Ammon's horn (tissue), 1 donor: ENCODE data around the gene HES2.
A peak's percentile ranks its signal among the peaks of the same experiment; 100 is the strongest.
"Not testable (repeated sequence)": the region's sequence is repeated elsewhere in the genome, so short reads cannot be mapped to it uniquely, and the experiment has no call there.

Experiments used
- DNase-seq: peaks from one replicate; pipeline ENCODE4 v3.0.0-alpha.2; 2016; ENCODE audit warnings: low spot score

HES2 gene

GRCh38 chr1:6417961-6418667 is 1.6 kb downstream of the HES2 start:
- DNase-seq: no peak

DNA sequence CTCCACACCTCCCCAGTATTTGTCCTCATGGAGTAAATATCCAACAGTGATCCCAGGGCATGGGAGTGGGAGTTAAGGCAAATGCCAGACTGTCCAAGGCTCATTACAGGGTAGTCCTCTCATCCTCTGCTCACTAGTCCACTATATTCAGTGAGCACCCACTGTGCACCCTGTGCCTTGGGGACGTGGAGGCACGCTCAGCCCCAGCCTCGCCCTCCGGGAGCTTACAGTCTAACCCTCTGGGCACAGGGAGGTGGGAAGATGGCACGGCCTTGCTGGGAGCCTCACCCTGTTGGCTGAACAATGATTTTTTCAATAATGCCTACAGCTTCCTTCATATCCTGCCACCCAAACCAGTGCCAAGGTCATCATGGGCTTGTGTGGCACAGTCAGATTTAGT is 2.8 kb downstream of the HES2 start:
- DNase-seq: no peak

- no peak for DNase-seq
These were observed 3.4 kb downstream of the HES2 start for GRCh38 chr1:6416295-6416656.

DNA sequence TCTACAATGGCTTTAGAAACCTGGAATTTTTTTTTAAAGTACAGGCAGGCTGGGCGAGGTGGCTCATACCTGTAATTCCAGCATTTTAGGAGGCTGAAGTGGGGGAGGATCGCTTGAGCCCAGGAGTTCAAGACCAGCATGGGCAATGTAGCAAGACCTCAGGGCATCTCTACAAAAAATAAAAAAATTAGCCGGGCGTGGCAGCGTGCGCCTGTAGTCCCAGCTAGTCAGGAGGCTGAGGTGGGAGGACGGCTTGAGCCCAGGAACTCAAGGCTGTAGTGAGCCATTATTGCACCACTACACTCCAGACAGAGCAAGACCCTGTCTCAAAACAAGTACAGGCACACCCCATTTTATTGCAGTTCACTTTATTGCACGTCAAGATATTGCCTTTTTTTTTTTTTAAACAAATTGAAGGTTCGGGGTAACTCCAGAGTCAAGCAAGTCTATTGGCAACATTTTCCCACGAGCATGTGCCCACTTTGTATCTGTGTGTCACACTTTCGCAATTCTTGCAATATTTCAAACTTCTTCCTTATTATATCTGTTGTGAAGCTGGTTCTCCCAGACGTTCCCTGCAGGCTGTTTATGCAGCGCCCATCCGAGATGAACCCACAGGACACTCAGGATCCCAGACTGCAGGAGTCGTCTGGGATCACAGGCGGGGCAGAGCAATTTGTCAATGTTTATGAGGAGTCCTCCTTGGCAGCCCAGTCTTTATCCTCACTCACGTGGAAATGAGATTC is 4.7 kb downstream of the HES2 start:
- DNase-seq: no peak

- peak; percentile 34 for DNase-seq
These were observed 5.3 kb downstream of the HES2 start for GRCh38 chr1:6414443-6414844.

GRCh38 chr1:6412896-6413295 is 6.8 kb downstream of the HES2 start:
- no peak for DNase-seq

- DNase-seq: no peak
These were observed 9.3 kb downstream of the HES2 start for GRCh38 chr1:6410248-6410893.

DNA sequence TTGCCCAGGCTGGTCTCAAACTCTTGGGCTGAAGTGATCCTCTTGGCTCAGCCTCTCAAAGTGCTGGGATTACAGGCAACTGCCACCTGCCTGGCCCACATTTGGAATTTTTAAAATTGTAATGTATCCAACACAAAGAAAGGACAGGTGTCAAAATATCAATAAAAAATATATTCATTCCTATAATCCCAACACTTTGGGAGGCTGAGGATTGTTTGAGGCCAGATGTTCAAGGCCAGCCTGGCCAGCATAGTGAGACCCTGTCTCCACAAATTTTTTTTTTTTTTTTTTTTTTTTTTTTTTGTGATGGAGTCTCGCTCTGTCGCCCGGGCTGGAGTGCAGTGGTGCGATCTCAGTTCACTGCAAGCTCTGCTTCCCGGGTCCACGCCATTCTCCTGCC is 10.0 kb downstream of the HES2 start:
- no peak for DNase-seq

DNA sequence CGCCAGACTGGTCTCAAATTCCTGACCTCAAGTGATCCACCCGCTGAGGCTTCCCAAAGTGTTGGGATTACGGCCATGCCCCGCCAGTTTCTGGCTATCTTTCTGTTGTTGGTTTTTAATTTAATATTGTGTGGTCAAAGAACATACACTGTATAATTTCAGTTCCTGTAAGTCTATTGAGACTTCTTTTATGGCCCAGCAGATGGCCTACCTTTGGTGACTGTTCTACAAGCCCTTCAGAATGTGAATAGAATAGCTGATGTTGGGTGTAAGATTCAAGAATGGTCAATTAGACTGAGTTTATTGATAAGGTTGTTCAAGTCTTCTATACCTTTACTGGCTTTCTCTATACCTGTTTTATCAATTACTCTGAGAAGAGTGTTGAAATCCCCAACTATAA is 10.7 kb downstream of the HES2 start:
- no peak for DNase-seq

DNA sequence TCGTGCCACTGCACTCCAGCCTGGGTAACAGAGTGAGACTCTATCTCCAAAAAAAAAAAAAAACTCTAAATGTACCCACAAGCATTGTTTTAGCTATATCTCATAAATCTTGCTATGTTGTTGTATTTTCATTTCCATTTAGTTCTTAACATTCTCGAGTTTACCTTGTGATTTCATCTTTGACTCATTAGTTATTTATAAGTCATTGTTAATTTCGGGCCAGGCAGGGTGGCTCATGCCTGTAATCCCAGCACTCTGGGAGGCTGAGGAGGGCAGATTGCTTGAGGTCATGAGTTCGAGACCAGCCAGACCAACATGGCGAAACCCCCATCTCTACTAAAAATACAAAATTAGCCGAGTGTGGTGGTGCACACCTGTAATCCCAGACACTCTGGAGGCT is 11.7 kb downstream of the HES2 start:
- no peak for DNase-seq

DNA sequence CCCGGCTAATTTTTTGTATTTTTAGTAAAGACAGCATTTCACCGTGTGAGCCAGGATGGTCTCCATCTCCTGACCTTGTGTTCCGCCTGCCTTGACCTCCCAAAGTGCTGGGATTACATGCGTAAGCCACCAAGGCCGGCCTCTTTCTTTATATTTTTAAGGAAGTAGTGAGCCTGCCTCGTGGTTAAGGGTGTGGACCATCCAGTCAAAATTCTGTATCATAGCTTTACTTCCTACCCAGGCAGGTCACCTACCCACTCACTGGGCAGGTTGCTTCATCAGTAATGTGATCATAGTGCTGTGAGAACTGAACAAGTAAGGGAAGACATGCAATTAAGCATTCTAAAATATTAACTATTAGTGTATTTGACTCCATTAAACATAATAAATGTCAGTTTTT is 18.0 kb downstream of the HES2 start:
- no peak for DNase-seq

DNA sequence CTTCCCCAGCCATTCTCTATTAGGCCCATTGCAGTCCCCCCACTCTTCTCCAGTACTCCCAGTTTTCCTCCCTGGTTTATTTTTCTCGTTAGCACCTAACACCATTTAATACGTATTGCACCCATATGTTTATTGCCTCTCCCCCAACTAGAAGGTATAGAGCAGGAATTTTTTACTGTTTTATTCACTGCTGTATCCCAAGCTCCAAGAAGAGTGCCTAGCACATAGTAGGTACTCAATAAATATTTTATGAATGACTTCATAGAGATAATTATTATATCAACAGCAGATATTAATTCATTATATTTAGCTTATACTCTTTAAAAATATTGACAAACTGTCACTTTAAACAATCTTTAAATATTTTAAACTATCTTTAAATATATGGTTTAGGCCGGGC is 20.4 kb downstream of the HES2 start:
- no peak for DNase-seq

DNA sequence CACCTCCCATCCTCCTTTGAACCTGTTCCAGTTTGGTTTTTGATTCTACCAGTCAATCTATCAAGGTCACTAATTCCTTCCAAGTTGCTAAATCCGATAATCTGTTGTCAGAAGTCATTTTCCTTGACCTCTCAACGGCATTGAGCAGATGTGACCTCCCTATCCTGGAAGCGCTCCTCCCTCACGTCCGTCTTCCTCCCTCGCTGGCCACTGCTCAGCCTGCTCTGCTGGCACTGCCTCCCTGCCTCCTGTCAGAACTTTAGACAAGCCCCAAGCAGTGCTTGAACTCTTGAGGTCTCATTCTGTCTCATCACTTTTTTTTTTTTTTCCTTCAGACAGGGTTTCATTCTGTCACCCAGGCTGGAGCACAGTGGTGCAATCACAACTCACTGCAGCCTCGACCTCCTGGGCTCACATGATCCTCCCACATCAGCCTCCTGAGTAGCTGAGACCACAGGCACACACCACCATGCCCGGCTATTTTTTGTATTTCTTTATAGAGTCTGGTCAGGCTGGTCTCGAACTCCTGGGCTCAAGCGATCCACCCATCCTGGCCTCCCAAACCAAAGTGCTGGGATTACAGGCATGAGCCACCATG is 21.8 kb downstream of the HES2 start:
- no peak for DNase-seq

DNA sequence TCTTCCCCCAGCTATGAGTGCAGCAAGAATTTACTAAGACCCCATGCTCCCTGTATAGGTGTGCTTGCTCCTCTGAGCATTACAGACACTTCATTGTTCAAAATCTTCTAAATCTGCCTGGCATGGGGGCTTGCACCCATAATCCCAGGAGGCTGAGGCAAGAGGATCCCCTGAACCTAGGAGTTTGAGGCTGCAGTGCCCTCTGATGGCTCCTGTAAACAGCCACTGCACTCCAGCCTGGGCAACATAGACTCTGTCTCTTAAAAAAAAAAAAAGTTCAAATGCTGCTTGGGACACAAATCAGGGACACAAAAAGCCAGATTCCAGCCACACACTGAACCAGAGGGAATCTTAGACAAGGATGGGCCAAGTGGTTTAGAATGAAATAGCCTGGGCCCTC is 22.7 kb downstream of the HES2 start:
- DNase-seq: no peak

GRCh38 chr1:6395781-6396244 is 23.9 kb downstream of the HES2 start:
- DNase-seq: not testable (repeated sequence)

- not testable (repeated sequence) for DNase-seq
These were observed 24.6 kb downstream of the HES2 start for GRCh38 chr1:6395130-6395529.

- DNase-seq: peak; percentile 95
These were observed 26.1 kb downstream of the HES2 start, which contains the start of gene ACOT7 for GRCh38 chr1:6393400-6394187. TSS of gene ACOT7 (minus strand) at chr1:6393767. CDS start at chr1:6393399, 368 bp downstream.

- DNase-seq: no peak
These were observed 26.8 kb downstream of the HES2 start for GRCh38 chr1:6392809-6393399.

DNA sequence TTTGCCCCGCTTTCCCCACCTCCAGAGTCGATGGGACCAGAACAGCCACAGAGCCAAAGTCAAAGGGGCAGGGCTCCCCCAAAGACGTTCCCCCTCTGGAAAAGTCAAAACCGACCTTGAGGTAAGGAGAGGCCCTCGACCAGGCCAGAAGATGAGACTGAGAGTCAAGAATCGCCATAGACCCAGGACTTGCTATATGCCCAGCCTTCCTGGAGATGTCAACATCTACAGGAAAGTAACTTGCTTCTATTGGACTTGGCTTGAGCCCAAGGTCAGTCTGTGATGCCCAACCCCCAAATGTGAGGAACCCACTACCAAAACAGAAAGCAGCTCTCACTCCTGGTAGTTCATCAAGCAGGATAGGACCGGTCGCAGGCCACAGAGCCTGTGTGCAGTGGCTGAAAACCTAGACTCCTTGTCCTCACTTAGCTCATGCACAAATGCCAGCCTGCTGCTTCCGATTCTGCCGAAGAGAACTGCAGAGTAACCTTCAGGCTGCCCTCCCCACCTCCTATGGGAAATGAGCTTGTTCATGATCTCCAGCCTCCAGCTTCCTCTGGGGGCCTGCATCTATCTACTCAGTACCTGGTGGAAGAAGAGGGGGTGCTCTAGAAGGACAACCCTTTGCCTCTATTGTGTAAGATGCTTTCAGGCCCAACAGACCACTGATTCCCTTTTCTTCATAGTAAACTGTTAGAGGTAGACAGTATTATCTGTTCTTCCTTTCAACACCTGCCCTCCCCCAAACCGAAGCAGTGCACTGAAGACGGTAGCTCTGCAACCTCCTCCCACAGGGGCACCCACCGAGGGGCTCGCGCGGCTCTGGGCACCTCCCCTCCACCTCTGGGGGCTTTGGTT is 27.5 kb downstream of the HES2 start:
- DNase-seq: no peak

GRCh38 chr1:6389971-6390370 is 29.7 kb downstream of the HES2 start:
- no peak for DNase-seq
